GM19395 (cell line): ENCODE data around the gene KRTAP5-10.
"Not testable (repeated sequence)": the region's sequence is repeated elsewhere in the genome, so short reads cannot be mapped to it uniquely, and the experiment has no call there.

ENCODE experiments used
- ATAC-seq: cut with Tn5 transposase; IDR thresholded peaks from one replicate; pipeline ENCODE4 v1.9.1; 2021; ENCODE audit warnings: mild to moderate bottlenecking, moderate library complexity; ENCODE audit not compliant: unreplicated experiment

Gene KRTAP5-10

GRCh38 chr11:71607520-71608216, 42.3 kb downstream of the KRTAP5-10 start:
- ATAC-seq, result not testable (repeated sequence)

DNA sequence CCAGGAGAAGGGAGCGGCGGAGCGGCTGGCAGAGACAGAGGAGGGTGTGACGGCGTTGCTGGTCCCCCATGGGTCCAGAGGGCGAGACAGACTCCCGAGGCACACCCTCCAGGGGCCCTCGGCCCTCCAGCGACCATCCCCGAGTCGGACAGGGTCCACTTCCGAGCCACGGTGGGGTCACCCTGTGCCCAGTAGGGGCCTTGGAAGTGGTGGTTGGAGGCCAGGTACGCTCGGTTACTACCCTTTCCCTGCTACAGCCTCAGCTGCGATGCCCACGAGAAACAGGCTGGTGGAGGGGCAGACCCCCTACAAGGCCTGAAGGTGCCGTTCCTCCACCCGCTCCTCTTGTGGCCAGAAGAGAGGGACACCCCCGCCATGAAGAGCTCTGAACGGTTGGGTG, 42.9 kb downstream of the KRTAP5-10 start:
- not testable (repeated sequence) for ATAC-seq

GRCh38 chr11:71611218-71611910, 46.0 kb downstream of the KRTAP5-10 start:
- not testable (repeated sequence) for ATAC-seq

- not testable (repeated sequence) for ATAC-seq
Measured at GRCh38 chr11:71613931-71614330, 48.6 kb downstream of the KRTAP5-10 start.

DNA sequence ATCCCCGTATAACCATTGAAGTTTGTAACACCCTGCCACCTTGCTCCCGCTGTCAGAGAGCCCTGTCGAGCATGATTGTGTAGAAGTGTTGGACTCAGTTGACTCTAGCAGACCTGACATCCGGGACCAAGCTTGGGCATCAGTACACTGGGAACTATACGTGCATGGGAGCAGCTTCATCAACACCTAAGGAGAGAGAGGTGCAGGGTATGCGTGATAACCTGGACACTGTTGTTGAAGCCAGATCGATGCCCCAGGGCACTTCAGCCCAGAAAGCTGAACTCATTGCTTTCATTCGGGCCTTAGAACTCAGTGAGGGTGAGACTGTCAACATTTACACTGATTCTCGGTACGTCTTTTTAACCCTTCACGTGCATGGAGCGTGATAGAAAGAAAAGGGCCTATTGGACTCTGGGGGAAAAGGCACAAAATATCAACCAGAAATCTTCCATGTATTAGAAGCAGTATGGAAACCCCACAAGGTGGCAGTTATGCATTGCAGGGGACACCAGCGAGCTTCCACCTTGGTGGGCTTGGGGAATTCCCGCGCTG, 49.1 kb downstream of the KRTAP5-10 start:
- not testable (repeated sequence) for ATAC-seq

- not testable (repeated sequence) for ATAC-seq
Measured at GRCh38 chr11:71615003-71615402, 49.6 kb downstream of the KRTAP5-10 start.
